GM19328 (cell line): ENCODE measurements around the gene ERFL.
"Not testable (repeated sequence)": the region's sequence is repeated elsewhere in the genome, so short reads cannot be mapped to it uniquely, and the experiment has no call there.

ENCODE experiments used
- ATAC-seq: cut with Tn5 transposase; IDR thresholded peaks from one replicate; pipeline ENCODE4 v1.9.1; 2021; ENCODE audit warnings: mild to moderate bottlenecking, moderate library complexity; ENCODE audit not compliant: unreplicated experiment

Gene ERFL

GRCh38 chr19:41914424-41914834 is 13.8 kb downstream of the ERFL start:
- ATAC-seq = not testable (repeated sequence)

GRCh38 chr19:41913538-41914423 is 14.5 kb downstream of the ERFL start:
- ATAC-seq = no peak

- ATAC-seq = no peak
Observed at GRCh38 chr19:41912899-41913537, 15.2 kb downstream of the ERFL start.

GRCh38 chr19:41911889-41912731 is 16.1 kb downstream of the ERFL start:
- no peak for ATAC-seq

- no peak for ATAC-seq
Observed at GRCh38 chr19:41910992-41911888, 17.0 kb downstream of the ERFL start.

GRCh38 chr19:41910240-41910991 is 17.8 kb downstream of the ERFL start:
- ATAC-seq = no peak

GRCh38 chr19:41909706-41910105 is 18.5 kb downstream of the ERFL start:
- ATAC-seq = no peak

GRCh38 chr19:41908724-41909464 is 19.4 kb downstream of the ERFL start:
- no peak for ATAC-seq

GRCh38 chr19:41907994-41908615 is 20.1 kb downstream of the ERFL start:
- ATAC-seq = no peak

GRCh38 chr19:41906916-41907680 is 21.2 kb downstream of the ERFL start:
- no peak for ATAC-seq

- ATAC-seq = no peak
Observed at GRCh38 chr19:41906271-41906670, 22.0 kb downstream of the ERFL start.

GRCh38 chr19:41905273-41906002 is 22.8 kb downstream of the ERFL start:
- ATAC-seq = no peak

- ATAC-seq = no peak
Observed at GRCh38 chr19:41904118-41904870, 24.0 kb downstream of the ERFL start.

- ATAC-seq = no peak
Observed at GRCh38 chr19:41903193-41903953, 24.9 kb downstream of the ERFL start.

- no peak for ATAC-seq
Observed at GRCh38 chr19:41902594-41902993, 25.7 kb downstream of the ERFL start.
